GM12872 (cell line): ENCODE data around the gene STEAP3.

ENCODE experiments used
- CTCF ChIP-seq: IDR thresholded peaks from 3 replicates; pipeline ENCODE4 v1.5.1; 2011; ENCODE audit warnings: low read depth, mild to moderate bottlenecking, low read length, moderate library complexity; ENCODE audit not compliant: insufficient read depth

Gene STEAP3

GRCh38 chr2:119222213-119222612 is 1.4 kb upstream of the STEAP3 start:
- TF ChIP-seq CTCF = no peak

- TF ChIP-seq CTCF = no peak
Measured at GRCh38 chr2:119222863-119223520, 642 bp upstream of the STEAP3 start.

DNA sequence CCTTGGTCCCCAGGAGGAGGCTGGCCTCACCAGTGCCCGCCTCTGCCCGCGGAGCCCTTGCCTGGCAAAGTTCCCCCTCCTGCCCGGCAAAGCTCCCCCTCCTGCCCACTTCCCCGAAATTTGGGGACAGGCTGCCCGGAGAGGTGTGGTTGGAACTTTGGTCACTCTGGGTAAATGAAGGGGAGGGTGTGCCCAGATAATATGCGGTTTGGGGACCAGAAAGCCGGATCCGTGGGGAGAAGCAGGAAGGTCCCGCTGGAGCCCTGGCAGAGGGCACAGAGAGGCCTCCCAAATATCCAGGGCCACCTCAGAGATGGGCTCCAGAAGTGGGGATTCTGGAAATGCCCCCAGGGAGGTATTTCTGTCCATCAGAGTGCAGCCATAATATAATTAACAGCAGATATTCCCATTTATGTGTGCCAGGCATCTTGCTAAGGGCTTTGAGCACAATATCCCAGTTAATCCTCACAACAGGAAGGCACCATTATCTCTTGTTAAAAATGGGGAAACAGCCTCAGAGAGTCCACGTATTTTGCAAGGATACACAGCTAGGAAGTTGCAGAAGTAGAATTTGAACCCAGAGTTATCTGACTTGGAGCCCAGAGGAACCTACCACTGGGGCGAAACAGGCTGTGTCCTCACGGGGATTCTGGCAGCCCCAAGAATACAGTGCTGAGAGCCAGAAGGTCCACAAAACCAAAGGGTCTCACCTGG is 914 bp downstream of the STEAP3 start:
- TF ChIP-seq CTCF = no peak

- TF ChIP-seq CTCF = peak; percentile 38; the same call in 2 of the 3 replicates
Measured at GRCh38 chr2:119225105-119225865, 1.7 kb downstream of the STEAP3 start.

GRCh38 chr2:119225926-119226325 is 2.3 kb downstream of the STEAP3 start:
- no peak for TF ChIP-seq CTCF

GRCh38 chr2:119227346-119227745 is 3.7 kb downstream of the STEAP3 start:
- no peak for TF ChIP-seq CTCF

DNA sequence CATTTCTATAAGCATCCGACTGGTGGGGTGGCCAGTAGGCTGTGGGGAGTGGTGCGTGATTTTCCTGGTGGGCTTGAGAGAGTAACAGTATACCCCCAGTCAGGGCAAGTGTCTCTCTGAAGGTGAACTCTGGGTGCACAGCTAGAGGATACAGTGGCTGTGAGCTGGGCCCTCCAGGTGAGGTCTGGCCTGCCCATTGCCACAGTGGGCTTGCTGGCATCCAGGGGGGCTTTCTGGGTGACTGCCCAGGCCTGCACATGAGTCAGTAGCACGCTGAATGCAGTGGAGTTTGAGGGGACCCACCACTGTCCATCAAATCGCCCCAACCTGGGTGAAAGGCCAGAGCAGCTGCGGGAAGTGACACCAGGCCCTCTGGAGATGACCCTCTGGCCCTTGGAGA is 4.5 kb downstream of the STEAP3 start:
- TF ChIP-seq CTCF = no peak
